Gastroesophageal sphincter (tissue), 3 donors: ENCODE data around the gene FBXL13.

Source experiments
- EP300 ChIP-seq: sonication (generic); formaldehyde crosslinking; IDR thresholded peaks from one replicate; pipeline ENCODE4 v1.6.1; 2017; ENCODE audit warnings: antibody characterized with exemption, mild to moderate bottlenecking
- POLR2A ChIP-seq, 2 donors: fragments of 450-650 bp; IDR thresholded peaks; one replicate each; pipeline ENCODE4 v1.6.1; 2017; ENCODE audit warnings: antibody characterized with exemption in 2 of 2, mild to moderate bottlenecking in 2 of 2, moderate library complexity in 1 of 2
- POLR2AphosphoS5 ChIP-seq: sonication (generic); formaldehyde crosslinking; IDR thresholded peaks from one replicate; pipeline ENCODE4 v1.6.1; 2017; ENCODE audit warnings: antibody characterized with exemption
- TF ChIP-seq, protein P1 (sequence below), 4 experiments: fragments of 200-600 bp in 2 of 4; fragments of 450-650 bp in 2 of 4; sonication (generic) in 1 of 4; IDR thresholded peaks; one replicate each; pipeline ENCODE4 v1.5.1; 2017 to 2019; ENCODE audit warnings: antibody characterized with exemption in 4 of 4, mild to moderate bottlenecking in 2 of 4, moderate library complexity in 2 of 4

DNA sequence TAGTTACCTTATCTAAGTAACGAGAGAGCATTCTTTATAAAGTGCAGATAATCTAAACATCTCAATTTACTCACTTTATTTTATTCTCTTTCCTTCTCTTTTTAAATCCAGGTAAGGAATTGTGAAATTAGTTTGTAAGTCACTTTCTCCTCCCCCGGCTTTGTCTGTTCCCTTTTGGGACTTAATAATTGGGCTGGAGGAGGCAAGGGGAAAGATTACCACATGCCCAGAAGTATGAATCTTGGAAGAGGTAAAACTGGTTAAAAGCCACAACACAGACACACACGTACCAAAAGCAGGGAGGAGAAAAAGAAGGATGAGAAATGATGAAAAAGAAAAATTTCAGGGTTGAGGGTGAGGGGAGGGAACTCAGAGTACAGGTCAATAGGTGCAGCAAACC, 225.1 kb downstream of the FBXL13 start:
- TF ChIP-seq, protein P1, sequence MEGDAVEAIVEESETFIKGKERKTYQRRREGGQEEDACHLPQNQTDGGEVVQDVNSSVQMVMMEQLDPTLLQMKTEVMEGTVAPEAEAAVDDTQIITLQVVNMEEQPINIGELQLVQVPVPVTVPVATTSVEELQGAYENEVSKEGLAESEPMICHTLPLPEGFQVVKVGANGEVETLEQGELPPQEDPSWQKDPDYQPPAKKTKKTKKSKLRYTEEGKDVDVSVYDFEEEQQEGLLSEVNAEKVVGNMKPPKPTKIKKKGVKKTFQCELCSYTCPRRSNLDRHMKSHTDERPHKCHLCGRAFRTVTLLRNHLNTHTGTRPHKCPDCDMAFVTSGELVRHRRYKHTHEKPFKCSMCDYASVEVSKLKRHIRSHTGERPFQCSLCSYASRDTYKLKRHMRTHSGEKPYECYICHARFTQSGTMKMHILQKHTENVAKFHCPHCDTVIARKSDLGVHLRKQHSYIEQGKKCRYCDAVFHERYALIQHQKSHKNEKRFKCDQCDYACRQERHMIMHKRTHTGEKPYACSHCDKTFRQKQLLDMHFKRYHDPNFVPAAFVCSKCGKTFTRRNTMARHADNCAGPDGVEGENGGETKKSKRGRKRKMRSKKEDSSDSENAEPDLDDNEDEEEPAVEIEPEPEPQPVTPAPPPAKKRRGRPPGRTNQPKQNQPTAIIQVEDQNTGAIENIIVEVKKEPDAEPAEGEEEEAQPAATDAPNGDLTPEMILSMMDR (IDR thresholded peaks at IDR 0.05): no peak
- TF ChIP-seq EP300 (no peak), POLR2AphosphoS5 (no peak), POLR2A (IDR thresholded peaks at IDR 0.05) (no peak)
